GM19372 (cell line): ENCODE results near the gene ASIC5.
"Not testable (repeated sequence)": the region's sequence is repeated elsewhere in the genome, so short reads cannot be mapped to it uniquely, and the experiment has no call there.

Experiments
- ATAC-seq: cut with Tn5 transposase; IDR thresholded peaks from one replicate; pipeline ENCODE4 v1.9.1; 2021; ENCODE audit warnings: mild to moderate bottlenecking, low read depth, moderate library complexity; ENCODE audit not compliant: unreplicated experiment

Gene ASIC5

DNA sequence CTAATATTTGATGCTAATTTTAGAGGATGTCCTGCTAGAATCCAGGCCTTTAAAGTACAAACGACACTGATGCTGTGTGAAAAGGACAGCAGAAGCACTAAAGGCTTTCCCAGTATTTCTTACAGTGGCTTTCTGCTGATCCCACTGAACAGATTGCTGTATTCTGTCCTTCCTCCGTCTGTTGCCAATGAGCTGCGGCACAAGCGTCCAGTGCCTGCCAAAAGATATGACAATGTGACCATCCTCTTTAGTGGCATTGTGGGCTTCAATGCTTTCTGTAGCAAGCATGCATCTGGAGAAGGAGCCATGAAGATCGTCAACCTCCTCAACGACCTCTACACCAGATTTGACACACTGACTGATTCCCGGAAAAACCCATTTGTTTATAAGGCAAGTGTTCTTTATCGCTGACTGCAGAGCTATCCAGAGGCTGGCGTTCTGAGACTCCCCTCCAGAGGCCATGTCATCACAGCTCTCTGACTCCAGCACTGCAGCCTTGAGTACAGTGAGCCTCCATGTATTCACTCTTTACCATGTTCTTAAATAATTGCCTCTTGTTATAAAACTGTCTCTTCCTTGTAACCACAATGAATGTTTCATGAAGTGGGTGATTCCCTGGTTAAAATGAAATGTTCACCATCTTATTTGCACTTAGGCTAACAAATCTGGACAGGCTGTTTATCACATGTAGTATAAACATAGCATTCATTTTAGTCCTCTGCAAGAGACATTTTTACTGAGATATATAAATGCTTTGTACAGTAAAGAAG lies 63.7 kb downstream of the ASIC5 start:
- no peak for ATAC-seq

GRCh38 chr4:155800685-155801343 lies 65.3 kb downstream of the ASIC5 start:
- ATAC-seq: no peak

DNA sequence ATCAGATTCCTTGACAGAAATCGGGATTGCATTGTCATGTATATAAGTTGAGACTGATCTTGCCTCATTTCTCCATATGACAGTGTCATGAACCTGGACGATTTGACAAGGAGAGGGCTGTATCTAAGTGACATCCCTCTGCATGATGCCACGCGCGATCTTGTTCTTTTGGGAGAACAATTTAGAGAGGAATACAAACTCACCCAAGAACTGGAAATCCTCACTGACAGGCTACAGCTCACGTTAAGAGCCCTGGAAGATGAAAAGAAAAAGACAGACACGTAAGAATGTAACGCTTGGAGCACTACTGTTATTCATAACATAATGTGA lies 66.3 kb downstream of the ASIC5 start:
- no peak for ATAC-seq

DNA sequence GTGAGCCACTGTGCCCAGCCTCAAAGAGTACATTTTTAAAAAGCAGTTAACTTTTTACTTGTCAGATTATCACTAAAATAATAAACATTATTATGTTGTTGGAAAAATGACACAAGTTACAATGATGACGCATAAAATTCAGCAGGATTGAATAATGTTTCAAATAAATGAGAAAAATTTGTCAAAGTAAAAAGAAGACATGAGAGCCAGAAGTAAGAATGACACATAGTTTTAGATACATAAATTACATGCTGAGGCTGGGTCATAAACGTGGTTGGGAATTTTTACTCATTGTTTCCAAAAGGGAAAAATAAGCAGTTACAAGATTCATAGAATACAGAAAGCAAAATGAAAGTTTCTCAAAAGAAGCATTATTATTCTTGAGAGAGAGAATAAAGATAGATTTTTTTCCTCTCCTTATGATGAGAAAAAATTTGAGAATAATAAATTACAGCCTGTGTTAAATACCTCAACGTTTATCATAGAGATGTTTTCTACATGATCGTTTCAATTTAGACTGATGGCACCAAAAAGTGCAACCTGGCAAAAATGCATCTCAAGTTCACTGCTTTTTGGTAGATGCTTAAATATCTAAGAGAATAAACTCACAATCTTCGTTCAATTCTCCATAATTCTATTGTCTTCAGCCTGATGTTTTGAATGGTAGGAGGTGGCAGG lies 66.8 kb downstream of the ASIC5 start:
- no peak for ATAC-seq

GRCh38 chr4:155797581-155797980 lies 68.5 kb downstream of the ASIC5 start:
- not testable (repeated sequence) for ATAC-seq

GRCh38 chr4:155795991-155796390 lies 70.1 kb downstream of the ASIC5 start:
- ATAC-seq: peak; percentile 84

DNA sequence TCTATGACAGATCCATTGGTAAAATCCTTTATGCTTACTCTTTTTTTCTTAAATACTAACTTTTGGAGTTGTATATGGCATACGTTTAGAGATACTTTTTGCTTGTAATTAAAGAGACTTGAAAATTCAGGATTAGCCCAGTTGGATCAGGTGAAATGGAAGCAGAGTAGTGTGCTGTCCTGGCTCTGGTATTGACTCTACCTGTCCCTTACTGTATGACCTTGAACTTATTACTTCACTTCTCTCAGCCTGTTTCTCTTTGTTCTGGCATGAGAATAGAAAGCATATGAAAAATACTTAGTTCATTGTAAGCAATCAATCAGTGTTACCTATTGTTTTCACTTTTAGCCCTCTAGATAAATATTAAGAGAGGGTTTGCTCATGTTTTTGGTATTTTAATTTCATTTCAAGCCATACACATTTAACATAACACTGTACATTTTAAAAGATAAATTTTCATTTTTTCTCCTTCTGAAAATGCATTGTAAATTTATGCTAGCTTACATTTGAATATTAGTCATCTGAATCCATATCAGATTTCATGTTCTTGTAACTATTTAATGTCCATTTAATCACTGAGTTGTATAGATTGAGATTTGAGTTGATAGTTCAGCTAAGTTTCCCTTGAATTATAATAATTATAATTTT lies 71.4 kb downstream of the ASIC5 start:
- no peak for ATAC-seq

GRCh38 chr4:155789982-155790381 lies 76.1 kb downstream of the ASIC5 start:
- ATAC-seq: no peak

DNA sequence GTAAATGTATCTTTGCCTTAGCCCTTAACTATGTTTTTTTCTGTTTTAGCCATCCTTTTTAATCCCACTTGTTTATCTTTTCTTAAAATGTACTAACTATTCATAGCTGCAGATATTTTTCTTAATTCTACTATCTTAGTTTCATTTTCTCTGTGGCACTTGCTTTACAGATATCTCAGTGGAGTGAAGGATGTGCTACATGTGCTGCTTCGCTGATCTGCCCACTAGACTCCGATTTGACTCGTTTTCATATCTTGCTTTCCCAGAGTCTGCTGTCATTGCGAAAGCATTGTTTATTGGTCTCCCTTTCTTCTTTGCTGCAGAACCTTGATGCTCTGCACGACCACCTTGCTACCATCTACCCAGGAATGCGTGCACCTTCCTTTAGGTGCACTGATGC lies 76.7 kb downstream of the ASIC5 start:
- no peak for ATAC-seq

- ATAC-seq: peak; percentile 97
Observed at GRCh38 chr4:155787113-155787710, 78.9 kb downstream of the ASIC5 start.

DNA sequence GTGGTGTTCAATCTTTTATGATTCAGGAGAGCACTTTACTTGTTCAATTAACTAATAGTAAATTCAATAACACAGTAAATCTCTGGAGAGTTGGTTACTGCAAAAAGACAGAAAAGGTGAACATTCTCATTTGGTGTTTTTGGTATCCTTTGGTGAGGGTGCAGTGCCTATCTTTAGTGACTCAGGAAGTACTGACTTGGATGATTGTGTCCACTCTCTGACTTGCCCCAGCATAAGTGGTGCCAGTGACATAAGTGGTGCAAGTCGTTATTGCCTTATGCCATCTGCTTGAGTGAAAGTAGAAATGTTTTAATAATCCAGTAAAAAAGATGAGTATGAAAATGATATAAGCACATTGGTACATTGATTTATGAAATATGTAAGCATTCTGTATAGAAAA lies 80.2 kb downstream of the ASIC5 start:
- ATAC-seq: no peak

- ATAC-seq: no peak
Observed at GRCh38 chr4:155784637-155785036, 81.4 kb downstream of the ASIC5 start.

DNA sequence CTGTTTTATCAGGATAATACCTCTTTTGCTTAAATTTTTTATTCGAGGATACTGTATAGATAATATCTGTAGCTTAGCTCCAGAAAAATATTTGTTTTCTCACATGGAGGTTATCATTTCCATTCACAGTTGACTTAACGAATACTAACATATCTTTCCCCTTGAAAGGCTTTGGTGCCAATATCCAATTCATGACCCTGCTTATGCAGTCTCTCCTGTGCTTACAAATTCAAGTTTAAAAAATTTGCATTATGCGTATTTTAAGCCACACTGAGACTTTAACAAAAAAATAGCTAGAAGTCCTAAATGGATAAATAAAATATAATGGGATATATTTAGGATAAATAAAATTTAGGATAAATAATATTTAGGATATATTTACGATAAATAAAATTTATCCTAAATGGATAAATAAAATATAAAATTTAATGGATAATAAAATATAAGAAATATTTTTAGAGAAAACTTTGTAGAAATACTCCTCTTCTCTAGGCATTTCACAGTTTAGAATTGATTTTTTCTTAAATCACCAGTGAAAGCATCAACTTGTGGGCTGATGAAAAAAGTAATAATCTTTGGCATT lies 84.7 kb downstream of the ASIC5 start:
- ATAC-seq: no peak

DNA sequence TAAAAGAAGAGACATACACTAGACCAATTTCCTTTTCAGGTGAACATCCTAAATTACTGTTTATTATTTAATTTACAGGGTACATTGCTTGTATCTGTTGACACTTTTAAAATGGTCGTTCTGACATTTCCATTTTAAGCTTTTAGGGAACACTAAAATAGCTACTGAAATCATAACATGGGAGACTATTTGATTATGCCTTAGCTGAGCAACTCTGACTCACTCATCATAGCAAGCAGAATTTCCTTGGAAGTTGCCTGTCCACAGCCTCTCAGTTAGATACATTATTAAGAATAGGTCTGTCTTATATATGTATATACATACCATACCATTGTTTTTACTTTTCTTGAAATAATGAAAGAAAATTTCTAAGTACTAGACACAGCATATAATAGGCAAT lies 85.3 kb downstream of the ASIC5 start:
- ATAC-seq: no peak
